CD4-positive, alpha-beta T cell treated with Interleukin-6 at 100 ng/mL for 8 hours (primary cell): ENCODE data around the gene BYSL.
A peak's percentile ranks its signal among the peaks of the same experiment; 100 is the strongest.

ENCODE experiments used
- DNase-seq: peaks from one replicate; pipeline ENCODE4 v3.0.0-alpha.2; 2020; ENCODE audit warnings: mixed read lengths, low spot score

Gene BYSL

DNA sequence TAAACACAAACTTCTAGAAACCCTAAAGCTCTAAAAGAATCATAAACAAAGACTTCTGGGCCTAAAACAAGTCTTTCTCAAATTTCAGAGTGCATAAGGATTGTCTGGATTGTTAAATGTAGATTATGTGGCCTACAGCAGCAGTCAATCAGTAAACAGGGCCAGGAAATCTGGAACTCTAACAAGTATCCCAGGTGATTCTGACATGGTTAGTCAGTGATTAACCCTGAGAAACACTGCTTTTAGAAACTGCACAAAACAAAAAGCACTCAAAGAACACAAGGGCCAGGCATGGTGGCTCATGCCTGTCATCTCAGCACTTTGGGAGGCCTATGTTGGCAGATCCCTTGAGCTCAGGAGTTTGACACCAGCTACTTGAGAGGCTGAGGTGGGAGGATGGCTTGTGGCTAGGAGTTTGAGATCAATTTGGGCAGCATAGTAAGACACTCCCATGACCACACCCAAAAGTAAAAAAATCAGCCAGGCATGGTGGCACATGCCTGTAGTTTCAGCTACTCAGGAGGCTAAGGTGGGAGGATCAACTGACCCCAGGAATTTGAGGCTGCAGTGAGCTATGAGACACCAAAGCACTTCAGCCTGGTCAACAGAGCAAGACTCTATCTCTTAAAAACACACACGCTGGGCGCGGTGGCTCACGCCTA lies 6.3 kb upstream of the BYSL start:
- no peak for DNase-seq

- no peak for DNase-seq
Measured at GRCh38 chr6:41917528-41917927, 3.8 kb upstream of the BYSL start.

- DNase-seq: no peak
Measured at GRCh38 chr6:41921712-41921998, 356 bp downstream of the BYSL start.

DNA sequence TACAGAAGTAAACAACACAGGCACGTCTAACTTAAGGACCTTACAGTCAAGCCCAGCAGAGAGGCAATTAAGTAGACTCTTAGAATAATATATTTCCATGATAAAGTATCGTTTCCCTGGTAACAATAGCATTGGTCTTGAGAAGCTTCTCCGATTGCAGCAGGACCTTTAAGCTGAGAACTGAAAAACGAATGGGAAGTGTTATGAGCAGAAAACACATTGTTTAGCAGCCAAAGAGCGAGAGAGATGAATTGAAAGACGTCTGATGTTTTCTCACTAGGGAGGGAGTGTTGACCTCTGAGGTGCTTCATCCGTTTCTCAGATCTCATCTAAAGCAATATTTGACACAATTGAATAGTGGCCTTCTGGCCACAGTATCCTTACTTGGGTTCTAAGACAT lies 855 bp downstream of the BYSL start:
- DNase-seq: no peak

DNA sequence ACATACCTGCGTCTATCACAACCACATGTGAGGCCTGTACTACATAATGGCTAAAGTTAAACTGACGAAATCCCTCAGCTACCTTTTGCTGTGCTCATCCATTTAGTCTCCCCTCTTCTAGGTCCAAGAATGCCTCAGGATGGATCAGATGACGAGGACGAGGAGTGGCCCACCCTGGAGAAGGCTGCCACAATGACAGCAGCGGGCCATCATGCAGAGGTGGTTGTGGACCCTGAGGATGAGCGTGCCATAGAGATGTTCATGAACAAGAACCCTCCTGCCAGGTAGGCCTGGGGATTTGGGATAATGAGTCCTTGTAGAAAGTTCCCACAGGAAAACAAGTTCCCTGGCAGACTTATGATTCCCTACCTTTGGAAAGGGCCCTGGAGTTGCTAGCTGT lies 6.0 kb downstream of the BYSL start:
- DNase-seq: no peak

GRCh38 chr6:41929924-41930323 lies 8.6 kb downstream of the BYSL start:
- no peak for DNase-seq

DNA sequence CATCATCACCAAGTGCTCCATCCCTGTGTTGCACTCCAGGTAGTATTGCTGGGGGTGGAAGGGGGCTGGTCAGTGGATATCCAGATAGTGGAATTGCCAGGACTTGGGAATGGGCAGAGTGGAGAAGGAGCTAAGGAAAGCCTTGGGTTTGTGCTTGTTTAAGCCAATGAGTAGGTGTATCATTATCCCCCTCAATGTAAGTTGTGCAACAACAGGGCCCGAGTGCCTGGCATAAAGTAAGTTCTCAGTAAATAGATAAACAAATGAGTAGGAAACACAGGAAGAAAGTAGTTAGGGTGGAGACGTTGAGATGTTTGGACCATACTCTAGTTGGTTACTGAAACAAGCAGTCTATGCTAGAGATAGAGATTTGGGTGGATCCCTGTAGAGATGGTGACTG lies 10.5 kb downstream of the BYSL start:
- no peak for DNase-seq

- no peak for DNase-seq
Measured at GRCh38 chr6:41932378-41932777, 11.1 kb downstream of the BYSL start.

GRCh38 chr6:41934278-41935192 lies 13.2 kb downstream of the BYSL start:
- DNase-seq: no peak

DNA sequence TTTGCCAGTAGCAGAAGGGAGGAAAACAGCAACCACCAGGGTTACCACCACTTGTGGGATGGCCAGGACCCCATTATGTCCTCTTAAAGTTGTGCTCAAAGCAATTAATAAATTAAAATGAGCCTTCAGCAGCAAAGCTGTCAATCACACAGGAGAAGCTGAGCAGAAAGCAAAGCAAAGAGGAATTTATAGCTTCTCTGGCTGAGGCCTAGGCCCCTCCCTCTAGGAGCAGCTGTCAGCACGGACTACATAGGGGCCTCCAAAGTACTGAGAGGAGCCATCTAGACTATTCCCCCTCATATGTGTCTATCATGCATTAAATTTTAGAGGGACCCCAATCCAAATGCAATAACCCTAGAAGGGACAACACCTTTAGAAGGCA lies 13.9 kb downstream of the BYSL start:
- no peak for DNase-seq

- DNase-seq: no peak
Measured at GRCh38 chr6:41935685-41936072, 14.4 kb downstream of the BYSL start.

- peak; percentile 79 for DNase-seq
Measured at GRCh38 chr6:41936073-41936837, 15.0 kb downstream of the BYSL start.

DNA sequence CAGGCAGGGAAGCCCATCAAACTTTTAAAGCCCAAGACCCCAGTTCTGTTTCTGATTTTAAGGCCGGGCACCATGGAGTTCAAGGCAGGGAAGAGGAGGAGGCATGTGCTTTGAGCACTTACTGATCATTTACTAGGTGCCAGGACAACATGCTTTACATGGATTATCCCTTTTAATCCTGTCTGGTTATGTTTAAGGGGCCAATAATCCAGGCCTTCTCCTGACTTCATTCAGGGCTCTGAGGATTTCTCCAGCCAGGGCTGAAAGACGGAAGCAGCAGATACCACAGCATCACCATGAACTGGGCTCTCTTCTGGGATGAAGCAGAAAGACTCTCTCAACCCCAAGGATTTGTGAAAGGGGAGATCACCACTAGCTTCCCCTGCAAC lies 16.2 kb downstream of the BYSL start:
- DNase-seq: no peak

- peak; percentile 73 for DNase-seq
Measured at GRCh38 chr6:41937861-41938574, 16.7 kb downstream of the BYSL start.

GRCh38 chr6:41938590-41939175 lies 17.4 kb downstream of the BYSL start:
- no peak for DNase-seq

DNA sequence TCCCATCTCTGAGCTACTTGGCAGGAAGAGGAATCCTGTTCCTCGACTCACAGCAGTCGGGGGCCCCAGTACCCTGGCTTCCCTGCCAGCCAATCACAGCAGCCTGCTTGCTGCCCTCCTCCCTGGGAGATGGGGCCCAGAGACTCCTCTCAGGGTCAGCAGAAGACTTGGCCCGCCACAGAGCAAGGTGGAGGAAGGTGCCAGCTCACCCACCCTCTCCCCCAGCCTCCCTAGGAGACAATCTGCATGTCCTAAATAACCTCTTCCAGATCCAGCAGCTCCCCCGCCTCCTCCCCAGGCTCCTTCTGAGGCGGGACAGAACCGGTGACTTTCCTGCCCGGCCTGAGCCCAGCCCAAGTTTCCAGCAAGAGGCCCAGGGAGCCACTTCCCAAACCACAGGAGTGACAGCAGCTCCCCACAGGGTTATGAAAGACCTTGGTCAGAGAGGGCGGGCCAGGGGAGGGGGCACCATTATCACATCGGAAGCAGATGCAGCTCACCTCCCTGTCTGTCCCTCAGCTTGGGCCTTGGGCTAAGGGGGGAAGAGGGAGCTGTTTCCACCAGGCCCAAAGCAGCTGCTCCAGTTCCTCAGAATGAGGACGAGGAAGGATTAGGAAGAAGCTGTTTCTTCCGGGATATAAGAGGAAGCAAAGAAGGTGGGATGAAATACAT lies 18.0 kb downstream of the BYSL start:
- DNase-seq: no peak

DNA sequence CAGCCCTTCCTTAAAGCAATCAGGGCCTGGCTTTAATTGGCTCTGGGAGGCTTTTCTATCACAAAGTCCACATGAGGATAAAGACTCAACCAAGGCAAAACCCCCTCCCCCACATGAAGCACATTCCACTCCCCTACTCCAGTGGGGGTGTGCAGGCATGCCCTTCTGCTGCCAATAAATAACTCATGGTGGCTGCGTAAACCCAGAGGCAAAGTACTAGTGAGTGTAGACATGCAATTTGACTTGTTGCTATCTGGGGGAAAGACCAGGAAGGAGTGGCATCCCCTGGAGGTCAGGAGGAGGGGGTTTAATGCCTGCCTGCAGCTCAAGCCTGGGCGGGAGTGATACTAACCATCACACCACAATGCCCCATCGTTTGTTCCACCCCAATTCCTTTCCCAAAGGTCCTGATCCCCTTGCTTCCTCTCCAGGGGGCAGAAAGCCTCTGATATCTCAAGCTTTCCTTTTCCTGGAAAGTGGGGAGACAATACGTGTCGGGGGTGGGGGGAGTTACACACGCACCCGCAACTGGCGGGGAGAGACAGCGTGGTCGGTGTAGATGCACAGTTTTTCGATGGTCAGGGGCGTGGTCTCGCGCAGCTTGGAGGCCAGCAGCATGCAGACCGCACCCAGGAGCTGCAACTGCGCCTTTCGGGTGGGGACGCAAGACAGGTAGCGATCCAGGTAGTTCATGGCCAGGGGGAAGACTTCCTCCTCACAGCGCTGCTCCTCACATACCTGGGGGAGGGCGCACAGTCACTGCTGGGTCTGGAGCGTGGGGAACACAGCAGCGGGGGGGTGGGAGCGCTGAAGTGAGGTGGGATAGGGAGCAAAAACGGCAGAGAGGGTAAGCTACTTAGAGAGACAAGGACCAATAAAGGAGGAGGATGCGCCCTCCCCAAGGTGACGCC lies 18.8 kb downstream of the BYSL start:
- DNase-seq: no peak

GRCh38 chr6:41940759-41941279 lies 19.5 kb downstream of the BYSL start:
- DNase-seq: peak; percentile 41

GRCh38 chr6:41941280-41942066 lies 20.2 kb downstream of the BYSL start, which contains the start of gene CCND3:
Gene CCND3, minus strand, starts transcription at chr6:41941808. Its CDS starts 159 bp downstream, at chr6:41941649.
- DNase-seq: peak; percentile 82
